GM19324 (cell line): ENCODE measurements around the gene CFAP73.
"Not testable (repeated sequence)": the region's sequence is repeated elsewhere in the genome, so short reads cannot be mapped to it uniquely, and the experiment has no call there.

Experiments used
- ATAC-seq: cut with Tn5 transposase; IDR thresholded peaks from one replicate; pipeline ENCODE4 v1.9.1; 2021; ENCODE audit warnings: mild to moderate bottlenecking, moderate library complexity; ENCODE audit not compliant: unreplicated experiment, low FRiP score

Gene CFAP73

DNA sequence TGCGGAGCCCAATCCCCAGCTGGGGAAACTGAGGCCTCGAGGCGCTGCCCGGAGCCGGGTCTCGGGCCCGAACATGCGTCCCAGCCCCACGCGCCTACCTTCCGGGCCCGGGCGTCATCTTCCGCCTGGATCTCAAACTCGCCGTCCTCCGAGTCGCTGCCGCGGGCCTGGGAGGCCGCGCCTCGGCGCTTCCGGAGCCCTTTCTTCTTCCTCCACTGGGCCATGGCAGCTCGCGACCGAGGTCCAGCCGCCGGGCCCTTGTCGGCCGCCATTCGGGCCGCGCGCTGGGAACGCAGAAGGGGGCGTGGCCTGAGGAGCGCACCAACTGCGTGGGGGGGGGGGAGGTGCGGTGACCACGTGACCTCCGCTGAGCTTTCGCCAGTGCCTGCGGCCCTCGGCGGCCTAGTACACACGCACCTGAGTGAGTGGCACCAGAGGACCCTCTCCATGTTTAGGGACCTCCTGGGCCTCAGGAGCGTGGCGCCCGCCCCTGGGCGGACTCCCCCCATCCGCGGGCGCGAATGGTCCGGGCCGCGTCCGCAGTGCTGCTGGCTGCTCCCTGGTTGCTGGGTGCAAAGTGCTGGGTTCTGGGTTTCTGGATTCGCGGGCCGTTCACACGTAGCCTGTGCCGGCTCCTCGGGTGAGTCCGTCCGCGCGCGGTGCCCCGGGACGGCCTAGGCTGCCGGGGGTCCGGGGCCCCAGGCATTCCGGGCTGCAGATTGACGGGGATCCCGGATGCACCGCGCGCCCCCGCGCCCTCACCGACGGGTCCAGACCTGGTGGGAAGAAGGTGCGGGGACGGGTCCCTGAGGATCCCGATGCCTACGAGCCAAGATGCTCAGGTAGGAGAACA, 35.9 kb downstream of the CFAP73 start, which contains the start of the genes DDX54 and RITA1:
Gene DDX54, minus strand, starts transcription at position 299 of the 853 bp plus-strand sequence. Its CDS starts 27 bp downstream, at position 272.
Gene RITA1, plus strand, starts transcription at position 542 of the 853 bp plus-strand sequence. CDS start 1,026 bp downstream, outside the sequence.
- peak; percentile 55 for ATAC-seq

DNA sequence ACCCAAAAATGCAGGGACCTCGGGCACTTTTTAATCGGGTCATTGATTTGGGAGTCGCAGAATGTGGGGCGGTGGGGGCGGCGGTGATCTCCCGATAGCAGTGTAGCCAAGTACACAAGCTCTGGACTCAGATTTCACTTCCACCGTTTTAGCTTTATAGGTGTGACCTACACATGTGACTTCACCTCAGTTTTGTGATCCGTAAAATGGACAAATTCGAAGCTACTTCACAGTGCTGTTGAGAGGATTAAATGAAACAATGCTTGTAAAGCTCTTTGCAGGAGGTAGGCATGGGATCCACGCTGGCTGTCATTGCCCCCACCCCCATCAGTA, 36.5 kb downstream of the CFAP73 start:
- peak; percentile 1 for ATAC-seq

DNA sequence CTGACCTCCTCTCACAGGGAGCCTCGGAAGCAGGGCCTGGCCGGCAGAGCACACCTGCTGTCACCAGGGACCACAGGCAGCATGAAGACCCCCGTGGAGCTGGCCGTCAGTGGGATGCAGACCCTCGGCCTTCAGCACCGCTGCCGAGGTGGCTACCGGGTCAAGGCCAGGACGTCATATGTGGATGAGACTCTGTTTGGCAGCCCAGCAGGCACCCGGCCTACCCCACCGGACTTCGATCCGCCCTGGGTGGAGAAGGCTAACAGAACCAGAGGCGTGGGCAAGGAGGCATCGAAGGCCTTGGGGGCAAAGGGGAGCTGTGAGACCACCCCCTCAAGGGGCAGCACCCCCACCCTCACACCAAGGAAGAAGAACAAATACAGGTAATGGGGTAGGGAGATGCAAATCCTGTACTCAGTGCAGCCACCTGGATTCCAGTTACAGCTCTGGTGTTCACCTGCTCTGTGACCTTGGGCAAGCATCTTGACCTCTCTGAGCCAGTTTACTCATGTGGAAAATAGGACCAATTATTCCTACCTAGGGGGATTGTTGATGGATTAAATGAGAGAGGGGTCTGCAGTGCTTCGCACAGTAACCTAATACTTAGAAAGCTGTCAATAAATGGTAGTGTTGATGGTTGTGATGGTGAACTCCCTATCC, 37.3 kb downstream of the CFAP73 start:
- ATAC-seq, result no peak

DNA sequence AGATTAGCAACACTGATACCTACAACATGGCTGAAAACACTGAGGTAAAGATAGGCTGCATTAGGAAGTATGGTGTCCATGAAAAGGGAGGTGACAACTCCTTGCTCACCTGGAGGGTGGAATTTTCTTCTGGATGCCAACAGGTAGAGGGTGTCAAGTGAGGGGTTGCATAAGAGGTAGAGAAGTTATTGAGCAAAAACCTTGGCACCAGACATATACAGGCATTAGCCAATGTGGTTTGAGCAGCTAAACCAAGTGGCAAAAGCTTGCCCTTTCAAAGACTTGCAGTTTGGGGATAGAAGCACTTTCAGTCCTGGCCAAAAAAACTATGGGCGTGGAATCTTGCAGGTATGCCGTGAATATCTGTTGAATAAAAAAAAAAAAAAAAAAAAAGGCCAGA, 39.8 kb downstream of the CFAP73 start:
- ATAC-seq, result no peak

DNA sequence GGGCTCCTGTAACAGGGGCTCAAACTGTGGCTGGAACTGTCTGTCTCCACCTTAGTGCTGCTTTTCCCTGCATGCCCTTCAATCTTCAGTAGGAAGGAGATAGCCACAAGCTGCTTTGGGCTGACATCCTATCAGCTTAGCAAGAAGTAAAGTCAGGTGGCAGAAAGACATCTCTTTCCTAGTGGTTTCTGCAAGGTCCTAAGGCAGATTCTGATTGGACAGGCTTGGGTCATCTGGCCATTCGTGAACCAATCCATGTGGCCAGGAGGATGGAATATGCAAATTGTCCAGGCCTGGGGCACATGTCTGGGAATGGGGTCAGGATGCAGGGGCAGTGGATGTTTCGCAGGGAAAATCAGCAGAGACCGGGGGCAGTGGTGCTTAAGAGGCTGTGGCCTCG, 41.2 kb downstream of the CFAP73 start:
- ATAC-seq, result no peak

DNA sequence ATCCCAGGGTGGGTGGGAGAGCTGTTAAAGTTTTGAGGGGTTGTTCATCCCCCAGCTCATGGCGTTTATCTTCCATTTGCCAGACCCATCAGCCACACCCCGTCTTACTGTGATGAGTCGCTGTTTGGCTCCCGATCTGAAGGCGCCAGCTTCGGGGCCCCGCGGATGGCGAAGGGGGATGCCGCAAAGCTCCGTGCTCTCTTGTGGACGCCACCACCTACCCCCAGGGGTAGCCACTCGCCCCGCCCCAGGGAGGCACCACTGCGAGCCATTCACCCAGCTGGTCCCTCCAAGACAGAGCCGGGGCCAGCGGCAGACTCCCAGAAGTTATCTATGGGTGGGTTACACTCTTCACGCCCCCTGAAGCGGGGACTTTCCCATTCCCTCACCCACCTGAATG, 41.7 kb downstream of the CFAP73 start:
- no peak for ATAC-seq

DNA sequence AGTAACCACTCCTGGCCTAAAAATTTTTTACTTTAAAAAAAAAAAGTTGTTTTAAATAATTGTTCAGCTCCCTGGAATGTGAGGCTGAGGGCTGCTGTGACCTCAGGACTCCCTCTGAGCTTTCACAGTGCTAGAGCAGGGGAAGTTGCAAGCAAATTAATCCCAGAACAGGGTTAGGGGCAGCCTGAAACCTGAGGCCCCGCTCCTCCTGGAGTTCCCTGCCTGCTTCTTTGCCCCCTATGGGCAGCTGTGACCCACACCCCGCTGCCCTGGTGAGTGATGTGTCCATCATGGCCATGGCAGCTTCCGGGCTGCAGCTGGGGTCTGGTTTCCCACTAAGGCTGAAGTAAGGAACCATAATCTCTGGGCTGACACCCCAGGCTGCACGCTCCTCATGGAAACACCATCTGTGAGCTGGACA, 45.5 kb downstream of the CFAP73 start:
- ATAC-seq, result no peak

DNA sequence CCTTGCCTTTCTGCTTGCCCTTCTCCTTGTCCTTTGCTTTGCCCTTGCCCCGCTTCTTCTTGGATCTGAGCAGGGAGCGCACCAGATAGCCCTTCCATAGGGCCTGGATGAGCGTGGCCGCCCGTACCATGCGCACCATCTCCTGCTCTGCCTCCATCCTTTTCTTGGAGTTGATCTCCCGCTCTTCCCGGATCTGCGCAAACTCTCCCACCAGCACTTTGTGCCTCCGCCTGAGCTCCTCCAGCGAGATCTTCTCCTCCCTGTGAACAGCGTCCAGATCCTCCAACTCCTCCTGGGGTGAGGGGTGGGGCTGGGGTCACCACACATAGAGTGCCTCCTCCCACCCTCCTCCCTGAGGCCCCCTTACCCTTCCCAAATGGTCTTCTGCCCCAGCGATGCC, 46.1 kb downstream of the CFAP73 start:
- no peak for ATAC-seq

DNA sequence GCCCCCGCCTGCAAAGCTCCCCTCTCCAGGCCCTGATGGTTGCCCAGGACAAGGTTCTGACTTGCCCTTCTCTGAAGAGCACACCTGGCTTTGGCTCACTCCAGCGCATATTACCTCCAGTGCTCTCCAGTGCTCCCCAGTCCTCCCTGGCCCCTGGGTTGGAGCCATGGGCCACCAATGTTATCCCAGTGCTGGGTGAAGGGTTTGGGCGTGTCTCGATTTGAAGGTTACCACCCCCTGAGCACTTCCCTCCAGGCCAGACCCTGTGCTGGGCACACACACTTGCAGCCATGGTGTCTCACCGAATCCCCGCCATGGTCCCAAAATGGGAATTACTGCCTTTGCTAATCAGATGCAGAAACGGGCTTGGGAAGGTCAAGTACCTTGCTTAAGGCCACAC, 47.1 kb downstream of the CFAP73 start:
- no peak for ATAC-seq

DNA sequence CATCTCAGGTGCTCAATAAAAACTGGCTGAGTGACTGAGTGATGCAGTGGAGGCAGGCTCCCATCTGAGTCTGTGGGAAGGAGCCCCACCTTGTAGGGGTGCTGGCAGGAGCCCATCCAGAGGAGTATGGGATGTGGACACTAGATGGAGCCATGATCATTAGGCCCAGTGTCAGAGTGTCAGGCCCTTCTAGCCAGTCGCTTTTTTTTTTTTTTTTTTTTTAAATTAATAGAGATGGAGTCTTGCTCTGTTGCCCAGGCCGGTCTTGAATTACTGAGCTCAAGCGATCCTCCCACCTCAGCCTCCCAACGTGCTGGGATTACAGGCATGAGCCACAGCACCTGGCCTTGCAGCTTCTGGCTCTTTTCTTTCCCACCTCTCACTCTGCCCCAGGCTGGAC, 47.5 kb downstream of the CFAP73 start:
- no peak for ATAC-seq

DNA sequence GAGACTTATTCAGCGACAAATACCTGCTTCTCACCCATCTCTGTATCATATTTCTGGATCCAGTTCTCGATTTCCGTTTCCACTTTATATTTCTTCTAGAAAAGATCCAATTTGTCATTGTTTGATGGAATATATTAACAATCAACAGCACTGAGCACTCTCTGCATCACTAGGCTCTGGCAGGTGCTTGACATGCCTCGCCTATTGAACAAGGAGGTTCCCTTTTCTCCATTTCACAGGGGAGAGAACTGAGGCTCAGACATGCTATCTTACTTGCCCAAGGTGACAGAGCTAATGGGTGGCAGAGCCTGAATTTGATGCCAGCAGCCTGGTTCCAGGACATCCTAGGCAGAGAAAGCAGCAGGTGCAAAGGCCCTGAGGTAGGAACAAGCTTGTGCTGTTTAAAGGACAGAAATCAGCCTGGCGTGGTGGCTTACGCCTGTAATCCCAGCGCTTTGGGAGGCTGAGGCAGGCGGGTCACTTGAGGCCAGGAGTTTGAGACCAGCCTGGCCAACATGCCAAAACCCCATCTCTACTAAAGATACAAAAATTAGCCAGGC, 48.1 kb downstream of the CFAP73 start:
- no peak for ATAC-seq

DNA sequence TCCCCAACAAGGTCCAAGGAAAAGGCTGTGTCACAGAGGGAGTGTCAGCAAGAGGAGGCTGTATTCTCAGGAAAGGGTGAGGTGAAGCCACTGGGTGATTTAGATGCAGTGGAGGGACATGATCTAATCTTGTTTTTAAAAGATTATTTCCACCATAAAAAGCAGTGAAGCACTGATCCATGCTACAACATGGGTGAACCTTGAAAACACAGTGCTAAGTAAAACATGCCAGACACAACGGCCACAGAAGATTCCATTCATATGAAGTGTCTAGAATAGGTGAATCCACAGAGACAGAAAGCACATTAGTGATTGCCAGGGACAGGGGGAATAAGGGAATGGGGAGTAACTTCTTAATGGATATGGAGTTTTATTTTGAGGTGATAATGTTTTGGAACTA, 48.8 kb downstream of the CFAP73 start:
- ATAC-seq, result no peak

DNA sequence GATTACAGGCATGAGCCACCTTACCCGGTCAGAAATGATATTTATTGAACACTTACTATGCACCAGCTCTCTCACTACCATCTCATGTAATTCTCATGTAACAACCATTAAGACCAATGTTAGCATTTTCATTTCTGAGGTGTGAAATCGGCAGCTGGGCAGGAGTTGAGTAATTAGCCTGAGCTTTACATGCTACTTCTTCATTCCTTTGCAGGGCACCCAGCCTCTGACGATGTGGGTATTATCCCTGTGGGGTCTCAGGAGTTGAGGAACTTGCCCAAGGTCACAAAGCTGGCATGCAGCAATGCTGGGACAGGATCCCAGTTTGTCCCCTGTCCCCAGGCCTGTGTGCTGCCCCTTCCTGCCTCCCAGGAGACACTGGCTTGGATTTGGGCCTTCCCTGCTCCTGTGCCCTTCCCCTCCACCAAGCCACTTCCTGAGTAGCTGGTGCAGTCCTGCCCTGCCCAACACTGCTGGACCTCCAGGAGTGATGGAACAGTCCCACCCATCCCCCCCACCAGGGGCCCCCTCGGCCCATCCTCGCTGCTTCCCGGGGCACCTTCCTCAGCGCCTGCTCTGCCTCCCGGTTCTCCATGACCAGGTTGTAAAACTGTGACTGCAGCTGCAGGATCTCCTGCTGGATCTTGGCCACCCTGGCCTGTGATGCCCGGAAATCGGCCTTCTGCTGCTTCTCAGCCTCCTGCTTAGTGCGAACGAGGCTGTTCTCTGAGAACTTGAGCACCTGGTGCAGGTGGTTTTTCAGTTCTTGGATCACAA, 50.7 kb downstream of the CFAP73 start:
- ATAC-seq, result no peak

DNA sequence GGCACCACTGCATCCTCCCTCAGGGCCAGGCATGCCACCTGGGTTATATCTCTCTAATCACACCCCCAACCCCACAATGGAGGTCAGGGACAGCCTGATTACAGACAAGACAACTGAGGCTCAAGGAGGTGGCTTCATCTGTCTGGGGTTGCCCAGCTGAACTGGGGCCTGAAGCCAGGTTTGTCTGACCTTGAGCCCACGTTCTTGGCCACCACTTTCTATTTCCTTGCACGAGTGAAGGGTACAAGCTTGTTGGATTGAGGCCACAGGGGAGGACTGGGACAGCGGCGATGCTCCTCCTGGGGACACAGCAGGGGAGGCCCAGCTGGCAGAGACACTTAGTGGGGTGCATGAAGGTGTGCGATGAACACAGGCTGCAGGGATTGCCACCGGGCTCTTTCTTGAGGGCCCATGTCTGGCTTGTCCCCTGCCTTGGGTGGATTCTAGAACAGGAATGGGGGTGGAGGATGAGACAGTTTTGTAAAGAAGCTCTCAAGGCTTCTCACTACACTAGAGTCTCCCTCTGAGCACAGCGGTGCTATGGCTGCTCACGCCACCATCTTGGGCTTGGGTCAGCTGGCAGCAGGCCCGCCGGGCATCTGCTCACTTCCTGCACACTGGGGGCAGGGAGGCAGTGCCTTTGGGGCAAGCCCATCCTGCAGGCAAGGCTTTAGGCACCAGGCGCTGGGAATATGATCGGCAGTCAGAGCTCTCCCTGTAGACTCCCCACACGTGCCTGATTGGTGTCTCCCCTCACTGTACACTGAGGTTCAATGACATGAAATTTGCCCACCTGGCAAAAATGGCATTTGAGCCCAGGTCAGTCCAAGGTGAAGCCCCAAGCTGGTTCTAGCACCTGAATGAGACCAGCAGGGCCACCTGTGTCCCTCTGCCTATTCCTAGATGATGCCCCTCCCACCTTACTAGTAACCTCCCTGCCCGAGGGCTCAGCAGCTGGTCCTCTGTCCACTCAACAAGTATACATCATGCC, 52.0 kb downstream of the CFAP73 start:
- no peak for ATAC-seq

DNA sequence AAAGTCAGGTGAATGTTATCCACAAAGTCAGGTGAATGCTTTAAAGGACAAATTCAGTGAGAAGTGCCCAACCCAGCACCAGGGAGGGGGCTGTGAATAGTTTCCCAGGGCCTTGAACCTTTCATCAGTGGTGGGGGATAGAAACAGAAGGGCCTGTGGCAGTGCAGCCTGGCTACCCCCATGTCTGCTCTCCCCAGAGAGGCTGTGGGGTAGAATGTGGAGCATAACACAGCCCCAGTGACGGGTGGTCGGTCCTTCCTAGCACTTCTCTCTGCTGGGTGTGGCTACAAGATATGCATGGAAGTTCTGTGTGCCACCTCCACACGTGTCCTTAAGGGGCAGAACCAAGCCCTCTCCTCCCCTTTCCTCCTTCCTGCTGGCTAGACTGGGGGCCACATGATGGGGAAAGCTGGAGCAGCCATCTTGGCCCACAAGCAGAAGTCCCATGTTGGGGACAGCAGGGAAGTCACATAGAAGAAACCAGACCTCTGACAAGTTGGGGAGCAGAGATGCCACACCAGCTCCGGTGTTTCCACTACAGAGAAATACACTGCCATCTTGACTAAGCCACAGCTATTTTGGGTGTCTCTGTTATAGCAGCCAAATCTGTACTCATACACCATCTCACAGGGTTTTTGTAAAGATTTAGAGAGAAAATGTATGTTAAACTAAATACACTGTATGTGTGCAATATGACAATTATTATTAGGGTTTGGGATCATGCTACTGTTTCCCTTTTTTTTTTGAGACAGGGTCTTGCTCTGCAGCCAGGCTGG, 53.0 kb downstream of the CFAP73 start:
- no peak for ATAC-seq

DNA sequence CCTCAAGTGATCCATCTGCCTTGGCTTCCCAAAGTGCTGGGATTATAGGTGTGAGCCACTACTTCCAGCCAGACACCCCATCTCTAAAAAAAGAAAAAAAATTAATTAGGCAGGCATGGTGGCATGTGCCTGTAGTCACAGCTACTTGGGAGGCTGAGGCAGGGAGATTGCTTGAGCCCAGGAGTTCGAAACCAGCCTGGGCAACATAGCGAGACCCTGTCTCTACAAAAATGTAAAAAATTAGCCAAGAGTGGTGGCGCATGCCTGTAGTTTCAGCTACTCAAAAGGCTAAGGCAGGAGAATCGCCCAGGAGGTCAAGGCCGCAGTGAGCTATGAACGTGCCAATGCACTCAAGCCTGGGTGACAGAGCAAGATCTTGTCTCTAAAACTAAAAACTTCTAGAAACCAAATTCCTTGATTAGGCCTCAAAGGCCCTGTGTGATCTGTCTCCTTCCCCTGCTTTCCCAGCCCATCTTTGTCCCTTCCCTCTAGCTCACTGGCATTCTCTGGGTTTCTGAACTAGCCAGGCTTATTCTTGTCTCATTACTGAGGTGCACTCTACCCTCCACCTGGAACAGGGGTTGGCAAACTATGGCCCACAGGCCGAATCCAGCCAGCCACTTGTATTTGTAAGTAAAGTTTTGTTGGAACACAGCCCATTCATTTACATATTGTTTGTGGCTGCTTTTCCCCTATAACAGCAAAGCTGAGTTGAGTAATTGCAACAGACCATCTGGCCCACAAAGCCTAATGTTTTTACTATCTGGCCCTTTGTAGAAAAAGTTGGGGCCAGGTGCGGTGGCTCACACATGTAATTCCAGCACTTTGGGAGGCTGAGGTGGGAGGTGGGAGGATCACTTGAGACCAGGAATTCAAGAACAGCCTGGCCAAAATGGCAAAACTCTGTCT, 54.6 kb downstream of the CFAP73 start:
- no peak for ATAC-seq

DNA sequence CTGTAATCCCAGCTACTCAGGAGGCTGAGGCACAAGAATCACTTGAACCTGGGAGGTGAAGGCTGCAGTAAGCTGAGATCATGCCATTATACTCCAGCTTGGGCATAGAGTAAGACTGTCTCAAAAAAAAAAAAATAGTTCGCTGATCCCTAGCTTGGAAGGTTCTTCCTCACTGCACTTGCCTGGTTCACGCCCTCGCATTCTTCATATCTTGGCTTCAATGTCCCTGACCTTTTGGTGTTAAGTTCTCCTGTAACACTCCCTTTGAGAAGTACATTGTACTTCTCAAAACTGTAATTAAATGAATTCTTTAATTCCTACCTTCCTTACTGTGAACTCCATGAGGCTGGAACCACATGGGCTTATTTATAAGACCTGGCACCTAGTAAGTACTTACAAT, 55.3 kb downstream of the CFAP73 start:
- no peak for ATAC-seq

DNA sequence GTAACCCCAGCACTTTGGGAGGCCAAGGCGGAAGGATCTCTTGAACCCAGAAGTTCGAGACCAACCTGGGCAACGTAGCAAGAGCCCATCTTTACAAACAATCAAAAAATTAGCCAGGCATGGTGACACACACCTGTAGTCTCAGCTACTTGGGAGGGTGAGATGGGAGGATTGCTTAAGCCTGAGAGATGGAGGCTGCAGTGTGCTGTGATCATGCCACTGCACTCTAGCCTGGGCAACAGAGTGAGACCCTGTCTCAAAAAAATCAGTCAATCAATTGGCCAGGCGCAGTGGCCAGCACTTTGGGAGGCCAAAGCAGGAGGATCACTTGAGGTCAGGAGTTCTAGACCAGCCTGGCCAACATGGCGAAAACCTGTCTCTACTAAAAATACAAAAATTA, 57.3 kb downstream of the CFAP73 start:
- ATAC-seq, result not testable (repeated sequence)
